Stimulated activated naive CD8-positive, alpha-beta T cell treated with anti-CD3 and anti-CD28 coated beads, Interleukin-15, amount 100 ng/mL, for 72 hours (primary cell): ENCODE data around the gene LRRN2.
"Not testable (repeated sequence)": the region's sequence is repeated elsewhere in the genome, so short reads cannot be mapped to it uniquely, and the experiment has no call there.

ENCODE experiments used
- ATAC-seq: fragments of 150-1000 bp; cut with Tn5 transposase; 2 replicates; pipeline ENCODE4 v1.10.0; 2021; ENCODE audit warnings: mild to moderate bottlenecking, moderate library complexity
- DNase-seq, 2 donors: peaks; one replicate each; pipeline ENCODE4 v3.0.0; 2021 to 2022
- H3K27ac Mint-ChIP-seq, 2 donors: one replicate each; pipeline ENCODE4 v1.8.0; 2022; ENCODE audit warnings: mild to moderate bottlenecking in 2 of 2, mixed read lengths in 2 of 2, moderate library complexity in 2 of 2
- H3K27me3 Mint-ChIP-seq: one replicate; pipeline ENCODE4 v1.8.0; 2022; ENCODE audit warnings: mixed read lengths
- H3K4me1 Mint-ChIP-seq: one replicate; pipeline ENCODE4 v1.8.0; 2022; ENCODE audit warnings: mild to moderate bottlenecking, mixed read lengths
- H3K4me3 Mint-ChIP-seq, 2 donors: one replicate each; pipeline ENCODE4 v1.8.0; 2022; ENCODE audit warnings: mild to moderate bottlenecking in 2 of 2, mixed read lengths in 2 of 2, moderate library complexity in 1 of 2
- H3K9me3 Mint-ChIP-seq, 2 donors: one replicate each; pipeline ENCODE4 v1.8.0; 2022; ENCODE audit warnings: mixed read lengths in 2 of 2

Gene LRRN2

GRCh38 chr1:204705493-204705811 lies 19.9 kb upstream of the LRRN2 start:
- Mint-ChIP-seq H3K4me1 (peaks cover 37% of the 10 kb centered on the region), H3K27me3 (no peaks in the 10 kb centered on the region), H3K27ac (no peak overlapping the region), H3K9me3 (no peaks in the 10 kb centered on the region), H3K4me3 (no peak overlapping the region)
- no peak for DNase-seq
- no peak for ATAC-seq

GRCh38 chr1:204704794-204705492 lies 19.4 kb upstream of the LRRN2 start:
- H3K27ac Mint-ChIP-seq, result no peak overlapping the region
- DNase-seq (no peak), ATAC-seq (no peak)
- peaks cover 37% of the 10 kb centered on the region for H3K4me1 Mint-ChIP-seq
- H3K4me3 Mint-ChIP-seq, result no peak overlapping the region
- no peaks in the 10 kb centered on the region for H3K27me3 Mint-ChIP-seq
- no peaks in the 10 kb centered on the region for H3K9me3 Mint-ChIP-seq

- no peak overlapping the region for H3K27ac Mint-ChIP-seq
- H3K9me3 Mint-ChIP-seq, result no peaks in the 10 kb centered on the region
- ATAC-seq, result no peak
- no peaks in the 10 kb centered on the region for H3K27me3 Mint-ChIP-seq
- H3K4me3 Mint-ChIP-seq, result no peak overlapping the region
- no peak for DNase-seq
- peaks cover 37% of the 10 kb centered on the region for H3K4me1 Mint-ChIP-seq
Measured at GRCh38 chr1:204703826-204704612, 18.5 kb upstream of the LRRN2 start.

GRCh38 chr1:204703268-204703664 lies 17.7 kb upstream of the LRRN2 start:
- no peak for ATAC-seq
- Mint-ChIP-seq H3K4me1 (peaks cover 32% of the 10 kb centered on the region), H3K27ac (no peak overlapping the region), H3K27me3 (no peaks in the 10 kb centered on the region), H3K9me3 (no peaks in the 10 kb centered on the region), H3K4me3 (no peak overlapping the region)
- DNase-seq, result no peak

DNA sequence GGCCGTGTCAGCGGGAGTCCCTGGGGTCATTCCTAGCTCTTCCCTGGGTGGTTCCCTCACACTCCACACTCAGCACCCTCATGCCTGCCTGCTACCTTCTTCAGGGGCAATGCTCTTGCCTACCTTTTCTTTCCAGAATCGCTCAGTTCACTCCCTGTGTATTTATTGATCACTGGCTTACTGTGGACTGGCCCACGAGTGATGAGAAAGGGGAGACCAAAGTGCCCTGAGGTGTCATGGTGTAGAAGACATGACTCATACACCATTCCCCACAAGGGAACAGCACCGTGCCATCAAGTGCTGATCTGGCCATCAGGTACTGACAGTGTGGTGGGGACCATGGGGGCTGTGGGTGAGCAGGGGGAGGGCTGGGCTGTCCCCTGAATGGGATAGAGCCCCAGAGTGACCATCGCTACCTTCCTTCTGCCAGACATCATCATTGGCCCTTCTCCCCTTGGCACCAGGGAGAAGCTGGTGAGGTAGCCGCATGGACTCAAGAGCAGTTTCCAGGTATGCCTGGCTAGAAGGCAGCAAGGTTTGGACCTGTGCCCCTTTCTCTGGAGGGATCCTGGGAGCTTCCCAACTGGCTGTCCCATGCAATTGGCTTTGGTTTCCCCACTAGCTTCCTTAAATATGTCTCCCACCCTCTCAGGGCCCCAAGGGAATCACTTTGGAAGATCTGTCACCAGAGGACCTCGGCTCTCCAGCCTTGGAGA lies 17.2 kb upstream of the LRRN2 start:
- H3K9me3 Mint-ChIP-seq, result no peaks in the 10 kb centered on the region
- H3K27ac Mint-ChIP-seq, result no peak overlapping the region
- H3K4me3 Mint-ChIP-seq, result no peak overlapping the region
- H3K27me3 Mint-ChIP-seq, result no peaks in the 10 kb centered on the region
- peaks cover 26% of the 10 kb centered on the region for H3K4me1 Mint-ChIP-seq
- DNase-seq (no peak), ATAC-seq (no peak)

- Mint-ChIP-seq H3K9me3 (no peaks in the 10 kb centered on the region), H3K27me3 (peaks cover 7% of the 10 kb centered on the region), H3K4me1 (peaks cover 12% of the 10 kb centered on the region), H3K27ac (no peak overlapping the region), H3K4me3 (no peak overlapping the region)
- no peak for DNase-seq
- no peak for ATAC-seq
Measured at GRCh38 chr1:204701229-204701628, 15.7 kb upstream of the LRRN2 start.

GRCh38 chr1:204697893-204698292 lies 12.4 kb upstream of the LRRN2 start:
- Mint-ChIP-seq H3K27ac (no peak overlapping the region), H3K4me1 (no peaks in the 10 kb centered on the region), H3K4me3 (no peak overlapping the region), H3K9me3 (no peaks in the 10 kb centered on the region), H3K27me3 (peaks cover 23% of the 10 kb centered on the region)
- DNase-seq (no peak), ATAC-seq (no peak)

- DNase-seq (no peak), ATAC-seq (no peak)
- peaks cover 7% of the 10 kb centered on the region for H3K4me1 Mint-ChIP-seq
- H3K27ac Mint-ChIP-seq, result no peak overlapping the region
- no peak overlapping the region for H3K4me3 Mint-ChIP-seq
- H3K27me3 Mint-ChIP-seq, result peaks cover 23% of the 10 kb centered on the region
- no peaks in the 10 kb centered on the region for H3K9me3 Mint-ChIP-seq
Measured at GRCh38 chr1:204696606-204697005, 11.1 kb upstream of the LRRN2 start.

DNA sequence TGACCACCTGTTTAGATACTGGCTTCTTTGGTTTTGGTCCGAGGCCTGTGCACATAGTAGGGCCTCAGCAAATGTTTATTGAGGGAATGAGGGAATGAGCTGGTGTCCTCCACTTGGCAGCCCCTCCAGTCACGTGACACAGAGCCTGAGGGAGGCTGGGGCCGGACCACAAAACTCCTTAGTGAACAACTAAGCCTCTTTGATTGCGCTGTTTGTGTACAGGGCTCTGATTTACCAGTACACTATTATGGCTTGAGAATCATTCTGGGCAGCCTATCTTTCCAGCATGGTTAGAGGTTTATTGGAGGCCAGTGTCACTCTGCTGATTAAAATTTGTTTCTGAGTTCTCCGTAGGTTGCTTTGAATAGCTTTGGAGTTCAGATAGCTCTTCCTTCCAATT lies 10.2 kb upstream of the LRRN2 start:
- no peak for DNase-seq
- peaks cover 23% of the 10 kb centered on the region for H3K27me3 Mint-ChIP-seq
- H3K9me3 Mint-ChIP-seq, result no peaks in the 10 kb centered on the region
- H3K27ac Mint-ChIP-seq, result no peak overlapping the region
- no peak overlapping the region for H3K4me3 Mint-ChIP-seq
- no peak for ATAC-seq
- H3K4me1 Mint-ChIP-seq, result peaks cover 9% of the 10 kb centered on the region

DNA sequence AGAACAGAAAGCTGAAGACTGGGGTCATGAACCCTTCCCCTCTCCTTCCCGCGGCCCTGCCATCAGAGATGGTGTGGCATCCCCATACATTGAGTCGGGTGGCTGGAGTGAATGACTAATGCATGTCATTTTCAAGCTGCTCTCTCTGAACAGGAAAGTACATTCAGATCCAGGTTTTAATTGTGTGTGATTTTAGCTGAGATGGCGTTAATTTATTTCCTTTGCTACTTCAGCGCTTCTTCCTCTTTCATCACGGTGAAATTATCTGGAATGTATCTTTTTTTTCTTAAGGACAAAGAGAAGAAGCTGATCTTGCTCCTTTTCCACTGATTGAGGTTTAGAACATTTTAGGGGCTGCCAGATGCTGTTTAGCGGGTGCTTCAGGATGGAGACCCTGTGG lies 8.6 kb upstream of the LRRN2 start:
- peaks cover 24% of the 10 kb centered on the region for H3K27me3 Mint-ChIP-seq
- H3K4me3 Mint-ChIP-seq, result no peak overlapping the region
- no peaks in the 10 kb centered on the region for H3K9me3 Mint-ChIP-seq
- H3K4me1 Mint-ChIP-seq, result peaks cover 9% of the 10 kb centered on the region
- DNase-seq (no peak), ATAC-seq (no peak)
- no peak overlapping the region for H3K27ac Mint-ChIP-seq

DNA sequence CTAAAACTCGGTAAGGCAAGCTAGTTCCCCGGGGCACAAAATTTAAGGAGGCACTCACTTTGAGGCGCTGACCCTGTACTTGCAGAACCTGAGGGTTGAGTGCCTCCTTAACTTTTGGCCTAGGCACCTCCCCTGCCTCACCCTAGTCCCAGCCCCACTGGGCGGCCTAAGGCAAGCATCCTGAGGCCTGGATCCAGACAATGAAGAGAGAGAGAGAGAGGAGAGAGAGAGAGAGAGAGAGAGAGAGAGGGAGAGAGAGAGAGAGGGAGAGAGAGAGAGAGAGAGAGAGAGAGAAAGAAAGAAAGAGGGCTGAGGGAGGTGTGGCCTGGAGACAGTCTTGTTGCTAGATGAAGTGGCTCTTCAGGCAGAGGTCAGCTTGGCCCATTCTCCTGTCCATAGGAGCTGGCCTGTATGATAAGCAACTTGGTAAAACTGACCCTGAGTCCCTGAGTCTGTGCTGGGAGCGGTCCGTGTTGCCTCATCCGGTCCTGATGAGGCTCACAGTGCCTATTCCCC lies 7.4 kb upstream of the LRRN2 start:
- H3K27me3 Mint-ChIP-seq, result peaks cover 32% of the 10 kb centered on the region
- peaks cover 9% of the 10 kb centered on the region for H3K4me1 Mint-ChIP-seq
- ATAC-seq, result no peak
- H3K27ac Mint-ChIP-seq, result no peak overlapping the region
- H3K9me3 Mint-ChIP-seq, result no peaks in the 10 kb centered on the region
- no peak for DNase-seq
- H3K4me3 Mint-ChIP-seq, result no peak overlapping the region

DNA sequence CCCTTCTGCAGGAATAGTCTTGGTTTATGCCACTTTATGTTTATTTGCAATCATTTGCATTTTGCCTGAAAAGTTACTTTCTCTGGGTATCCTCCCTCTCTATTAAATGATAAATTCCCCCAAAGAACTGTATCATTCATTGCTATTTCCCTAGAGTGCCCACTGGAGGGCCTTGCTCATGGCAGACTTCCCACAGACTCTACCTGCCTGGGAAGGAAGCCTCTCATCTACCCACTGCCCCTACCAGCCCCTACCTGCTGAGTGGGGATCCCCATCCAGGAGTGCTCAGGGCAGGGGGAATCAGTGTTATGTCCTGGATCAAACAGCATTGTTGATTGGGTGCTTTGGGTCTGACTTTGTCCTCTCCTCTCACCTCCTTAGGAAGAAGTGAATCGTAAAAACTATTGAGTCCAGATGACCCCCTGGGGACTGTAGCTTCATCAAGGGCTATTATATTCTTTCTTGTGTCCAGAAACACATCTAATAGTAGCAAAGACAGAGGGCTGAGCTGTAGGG lies 6.8 kb upstream of the LRRN2 start:
- no peaks in the 10 kb centered on the region for H3K9me3 Mint-ChIP-seq
- peaks cover 9% of the 10 kb centered on the region for H3K4me1 Mint-ChIP-seq
- peak overlapping the region in 1 of 2 donors; percentile 14 for H3K27ac Mint-ChIP-seq

DNA sequence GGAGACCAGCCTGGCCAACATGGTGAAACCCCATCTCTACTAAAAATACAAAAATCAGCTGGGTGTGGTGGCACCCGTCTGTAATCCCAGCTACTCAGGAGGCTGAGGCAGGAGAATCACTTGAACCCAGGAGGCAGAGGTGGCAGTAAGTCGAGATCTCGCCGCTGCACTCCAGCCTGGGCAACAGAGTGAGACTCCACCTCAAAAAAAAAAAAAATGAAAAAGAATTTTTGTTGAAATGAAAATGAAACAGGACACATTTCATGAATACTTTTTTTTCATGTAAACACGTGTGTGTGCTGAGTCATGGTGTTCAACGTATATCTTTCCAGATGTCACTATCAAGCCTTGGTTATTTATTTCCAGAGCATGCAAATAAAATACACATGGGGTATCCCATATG lies 5.8 kb upstream of the LRRN2 start:
- H3K27me3 Mint-ChIP-seq, result peaks cover 41% of the 10 kb centered on the region
- H3K27ac Mint-ChIP-seq, result peak overlapping the region in 1 of 2 donors; percentile 19
- not testable (repeated sequence) for H3K4me3 Mint-ChIP-seq, H3K9me3 Mint-ChIP-seq, H3K4me1 Mint-ChIP-seq, ATAC-seq, DNase-seq

More for the DNA sequence above, 6.8 kb upstream of the LRRN2 start:
- Mint-ChIP-seq H3K27me3 (peaks cover 36% of the 10 kb centered on the region), H3K4me3 (no peak overlapping the region)
- no peak for DNase-seq
- no peak for ATAC-seq

DNA sequence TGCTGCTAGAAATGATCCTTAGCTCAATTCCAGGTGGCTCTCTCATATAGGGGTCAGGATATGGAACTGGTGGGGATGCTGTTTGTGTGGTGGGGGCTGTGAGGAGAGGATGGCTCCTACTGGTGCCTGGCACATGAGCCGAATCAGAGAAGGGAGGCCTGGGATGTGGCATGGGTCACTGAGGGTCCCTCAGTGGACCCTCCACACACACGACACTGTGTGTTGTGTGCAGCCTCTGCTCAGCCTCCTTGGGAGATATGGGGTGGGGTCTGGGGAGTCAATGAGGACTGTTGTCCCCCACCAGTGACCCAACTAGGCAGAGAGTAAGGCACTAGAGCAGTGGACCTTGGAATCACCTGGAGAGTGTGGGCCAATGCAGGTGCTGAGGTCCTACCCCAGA lies 3.2 kb upstream of the LRRN2 start:
- Mint-ChIP-seq H3K27me3 (peaks cover 52% of the 10 kb centered on the region), H3K9me3 (no peaks in the 10 kb centered on the region), H3K4me3 (no peak overlapping the region), H3K27ac (no peak overlapping the region), H3K4me1 (peaks cover 25% of the 10 kb centered on the region)
- no peak for DNase-seq
- no peak for ATAC-seq

GRCh38 chr1:204688007-204688406 lies 2.5 kb upstream of the LRRN2 start:
- Mint-ChIP-seq H3K27me3 (peaks cover 55% of the 10 kb centered on the region), H3K9me3 (no peaks in the 10 kb centered on the region), H3K4me3 (no peak overlapping the region), H3K4me1 (peaks cover 25% of the 10 kb centered on the region), H3K27ac (no peak overlapping the region)
- DNase-seq (no peak), ATAC-seq (no peak)
